GM23338 (cell line): ENCODE data around the gene JARID2. TPM values are rescaled to one million over a fixed set of nuclear protein-coding genes. Genes with fewer than 3 reads are reported as not detected.
A peak's percentile ranks its signal among the peaks of the same experiment; 100 is the strongest.

ENCODE experiments used
- ATAC-seq: fragments of 200-7000 bp; cut with Tn5 transposase; 3 replicates; pipeline ENCODE4 v1.9.1; 2020
- DNase-seq: peaks from one replicate; pipeline ENCODE4 v3.0.0-alpha.2; 2015; ENCODE audit warnings: low spot score
- H2AFZ ChIP-seq: fragments of 200-600 bp; sonication (generic); 2 replicates; pipeline ENCODE4 v1.8.0; 2016; ENCODE audit warnings: antibody characterized with exemption, mild to moderate bottlenecking, moderate library complexity
- H3F3A ChIP-seq: fragments of 200-600 bp; sonication (generic); replicated peaks from 2 replicates; pipeline ENCODE4 v1.8.0; 2017; ENCODE audit warnings: antibody characterized with exemption, mixed run types, low read depth
- H3K27ac ChIP-seq: fragments of 200-600 bp; sonication (generic); 2 replicates; pipeline ENCODE4 v1.6.1; 2016; ENCODE audit warnings: low read depth
- H3K27me3 ChIP-seq: fragments of 200-600 bp; sonication (generic); 2 replicates; pipeline ENCODE4 v1.8.0; 2016; ENCODE audit warnings: mild to moderate bottlenecking, mixed run types, moderate library complexity; ENCODE audit not compliant: insufficient read depth
- H3K36me3 ChIP-seq: fragments of 200-600 bp; sonication (generic); 2 replicates; pipeline ENCODE4 v1.8.0; 2016; ENCODE audit warnings: mild to moderate bottlenecking; ENCODE audit not compliant: insufficient read depth
- H3K4me1 ChIP-seq: fragments of 200-600 bp; sonication (generic); 2 replicates; pipeline ENCODE4 v1.8.0; 2016; ENCODE audit warnings: mild to moderate bottlenecking, moderate library complexity; ENCODE audit not compliant: insufficient read depth
- H3K4me2 ChIP-seq: fragments of 200-600 bp; sonication (generic); 2 replicates; pipeline ENCODE4 v1.7.1; 2017; ENCODE audit warnings: mixed run types
- H3K4me3 ChIP-seq: fragments of 200-600 bp; sonication (generic); 2 replicates; pipeline ENCODE4 v1.6.1; 2016; ENCODE audit warnings: mixed run types
- H3K79me2 ChIP-seq: fragments of 200-600 bp; sonication (generic); replicated peaks from 2 replicates; pipeline ENCODE4 v1.8.0; 2017; ENCODE audit warnings: mild to moderate bottlenecking; ENCODE audit not compliant: insufficient read depth
- H3K9me2 ChIP-seq: fragments of 200-600 bp; sonication (generic); 2 replicates; pipeline ENCODE4 v1.8.0; 2017; ENCODE audit not compliant: insufficient read depth
- H4K20me1 ChIP-seq: fragments of 200-600 bp; sonication (generic); replicated peaks from 2 replicates; pipeline ENCODE4 v1.8.0; 2017; ENCODE audit warnings: mild to moderate bottlenecking; ENCODE audit not compliant: insufficient read depth
- H3K27ac Mint-ChIP-seq: 2 replicates; pipeline ENCODE4 v1.8.0; 2020; ENCODE audit warnings: inconsistent platforms, mild to moderate bottlenecking, moderate library complexity, mixed read lengths
- H3K27me3 Mint-ChIP-seq: 3 replicates; pipeline ENCODE4 v1.8.0; 2022; ENCODE audit warnings: low read depth, mild to moderate bottlenecking, moderate library complexity, mixed read lengths, inconsistent platforms; ENCODE audit not compliant: insufficient read depth, poor library complexity
- H3K36me3 Mint-ChIP-seq: 3 replicates; pipeline ENCODE4 v1.8.0; 2021; ENCODE audit warnings: low read depth, mild to moderate bottlenecking, inconsistent platforms, moderate library complexity, mixed read lengths
- H3K4me1 Mint-ChIP-seq: 3 replicates; pipeline ENCODE4 v1.8.0; 2020; ENCODE audit warnings: mild to moderate bottlenecking, inconsistent platforms, mixed read lengths
- H3K4me3 Mint-ChIP-seq: 3 replicates; pipeline ENCODE4 v1.8.0; 2021; ENCODE audit warnings: moderate library complexity, mild to moderate bottlenecking, inconsistent platforms, mixed read lengths
- H3K9me3 Mint-ChIP-seq: 3 replicates; pipeline ENCODE4 v1.8.0; 2020; ENCODE audit warnings: moderate library complexity, mild to moderate bottlenecking, inconsistent platforms, mixed read lengths
- CTCF ChIP-seq, 2 experiments: fragments of 200-600 bp in 1 of 2; sonication (generic) in 1 of 2; conservative IDR thresholded peaks; 2 replicates each; pipeline versions ENCODE4 v1.5.1 to v1.6.1; 2016 to 2017; ENCODE audit warnings: antibody characterized with exemption in 2 of 2, low read depth in 2 of 2, mild to moderate bottlenecking in 2 of 2, moderate library complexity in 1 of 2
- EZH2phosphoT487 ChIP-seq: fragments of 200-600 bp; sonication (generic); IDR thresholded peaks from one replicate; pipeline ENCODE4 v1.8.1; 2018; ENCODE audit warnings: antibody characterized with exemption; ENCODE audit not compliant: unreplicated experiment
- JUNB ChIP-seq: IDR thresholded peaks from one replicate; pipeline ENCODE4 v1.6.1; 2016; ENCODE audit warnings: antibody characterized with exemption; ENCODE audit not compliant: unreplicated experiment
- POLR2AphosphoS5 ChIP-seq: IDR thresholded peaks from 2 replicates; pipeline ENCODE4 v1.6.1; 2016; ENCODE audit warnings: antibody characterized with exemption, low read depth
- REST ChIP-seq: IDR thresholded peaks from one replicate; pipeline ENCODE4 v1.6.1; 2018; ENCODE audit warnings: antibody characterized with exemption; ENCODE audit not compliant: unreplicated experiment
- ZNF114 ChIP-seq: fragments of 250-450 bp; sonication (Bioruptor Pico); IDR thresholded peaks from 2 replicates; pipeline ENCODE4 v1.5.0; 2020; ENCODE audit warnings: mild to moderate bottlenecking, moderate library complexity
- ZNF331 ChIP-seq: fragments of 250-450 bp; sonication (Bioruptor Pico); IDR thresholded peaks from 2 replicates; pipeline ENCODE4 v1.5.0; 2020; ENCODE audit warnings: low read depth, mild to moderate bottlenecking, moderate library complexity
- polyA plus RNA-seq: library from polyadenylated mRNA; unstranded; fragments of >200 nt; fragmentation: Nextera tagmentation; extraction: Ambion mirVana; gene quantifications from 2 replicates; pipeline ENCODE4 v1.2.1, GENCODE V29; 2016
- total RNA-seq: library from RNA; depleted of rRNA; stranded (reverse); fragments of >200 nt; shearing (Covaris generic); gene quantifications from 2 replicates; pipeline ENCODE4 v1.2.3, GENCODE V29; 2014

JARID2 gene
- total and polyA plus RNA-seq, 2 experiments from 2014 or later, result 92.8 to 196 TPM

- H3F3A ChIP-seq, result peaks cover 39% of the 10 kb centered on the region
- peaks cover 98% of the 10 kb centered on the region for H4K20me1 ChIP-seq
- DNase-seq (no peak), ATAC-seq (no peak)
- no peaks in the 10 kb centered on the region for H3K9me2 ChIP-seq
- peak overlapping the region; percentile 85 for H3K27ac ChIP-seq
- Mint-ChIP-seq H3K9me3 (no peaks in the 10 kb centered on the region), H3K4me1 (peaks cover 76% of the 10 kb centered on the region), H3K27me3 (peaks cover 11% of the 10 kb centered on the region), H3K27ac (no peak overlapping the region; the same call in 1 of the 2 replicates), H3K4me3 (no peak overlapping the region; the same call in 1 of the 3 replicates), H3K36me3 (peaks cover 11% of the 10 kb centered on the region; the same call in 2 of the 3 replicates)
- no peaks in the 10 kb centered on the region for H3K36me3 ChIP-seq
- H3K27me3 ChIP-seq, result no peaks in the 10 kb centered on the region
- peaks cover 100% of the 10 kb centered on the region for H3K79me2 ChIP-seq
- no peak overlapping the region for H2AFZ ChIP-seq
- H3K4me2 ChIP-seq, result peak overlapping the region; percentile 33
- peaks cover 94% of the 10 kb centered on the region for H3K4me1 ChIP-seq
- TF ChIP-seq JUNB (no peak), POLR2AphosphoS5 (peak; percentile 46)
- H3K4me3 ChIP-seq, result no peak overlapping the region
These were observed 53.7 kb downstream of the JARID2 start for GRCh38 chr6:15299430-15300131.

- H3K4me2 ChIP-seq, result no peak overlapping the region
- DNase-seq (no peak), ATAC-seq (no peak)
- no peaks in the 10 kb centered on the region for H3K36me3 ChIP-seq
- Mint-ChIP-seq H3K9me3 (no peaks in the 10 kb centered on the region), H3K36me3 (peaks cover 11% of the 10 kb centered on the region; the same call in 2 of the 3 replicates), H3K4me3 (no peak overlapping the region), H3K4me1 (peaks cover 82% of the 10 kb centered on the region), H3K27me3 (peaks cover 17% of the 10 kb centered on the region), H3K27ac (no peak overlapping the region)
- no peak overlapping the region for H2AFZ ChIP-seq
- H3F3A ChIP-seq, result peaks cover 33% of the 10 kb centered on the region; the same call in 1 of the 2 replicates
- H4K20me1 ChIP-seq, result peaks cover 98% of the 10 kb centered on the region
- H3K9me2 ChIP-seq, result no peaks in the 10 kb centered on the region
- H3K27me3 ChIP-seq, result no peaks in the 10 kb centered on the region
- H3K4me3 ChIP-seq, result no peak overlapping the region
- H3K27ac ChIP-seq, result no peak overlapping the region
- peaks cover 100% of the 10 kb centered on the region for H3K79me2 ChIP-seq
- H3K4me1 ChIP-seq, result peaks cover 94% of the 10 kb centered on the region
- TF ChIP-seq JUNB, result no peak
- no peak for TF ChIP-seq EZH2phosphoT487
- no peak for TF ChIP-seq ZNF114
- no peak for TF ChIP-seq ZNF331 (CRISPR knock-in tag)
- no peak for TF ChIP-seq REST
- TF ChIP-seq CTCF (conservative IDR thresholded peaks at IDR 0.05; ENCODE audit: low read depth in 2 of 2), result no peak
These were observed 55.5 kb downstream of the JARID2 start for GRCh38 chr6:15301179-15302006.
